ENCODE measurements around the gene PGAM1.
"Not testable (repeated sequence)": the region's sequence is repeated elsewhere in the genome, so short reads cannot be mapped to it uniquely, and the experiment has no call there.

PGAM1 gene

GRCh38 chr10:97399843-97400545 lies 26.0 kb upstream of the PGAM1 start:
- TF ChIP-seq, protein P1, sequence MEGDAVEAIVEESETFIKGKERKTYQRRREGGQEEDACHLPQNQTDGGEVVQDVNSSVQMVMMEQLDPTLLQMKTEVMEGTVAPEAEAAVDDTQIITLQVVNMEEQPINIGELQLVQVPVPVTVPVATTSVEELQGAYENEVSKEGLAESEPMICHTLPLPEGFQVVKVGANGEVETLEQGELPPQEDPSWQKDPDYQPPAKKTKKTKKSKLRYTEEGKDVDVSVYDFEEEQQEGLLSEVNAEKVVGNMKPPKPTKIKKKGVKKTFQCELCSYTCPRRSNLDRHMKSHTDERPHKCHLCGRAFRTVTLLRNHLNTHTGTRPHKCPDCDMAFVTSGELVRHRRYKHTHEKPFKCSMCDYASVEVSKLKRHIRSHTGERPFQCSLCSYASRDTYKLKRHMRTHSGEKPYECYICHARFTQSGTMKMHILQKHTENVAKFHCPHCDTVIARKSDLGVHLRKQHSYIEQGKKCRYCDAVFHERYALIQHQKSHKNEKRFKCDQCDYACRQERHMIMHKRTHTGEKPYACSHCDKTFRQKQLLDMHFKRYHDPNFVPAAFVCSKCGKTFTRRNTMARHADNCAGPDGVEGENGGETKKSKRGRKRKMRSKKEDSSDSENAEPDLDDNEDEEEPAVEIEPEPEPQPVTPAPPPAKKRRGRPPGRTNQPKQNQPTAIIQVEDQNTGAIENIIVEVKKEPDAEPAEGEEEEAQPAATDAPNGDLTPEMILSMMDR (IDR thresholded peaks at IDR 0.05; ENCODE audit: low read depth, low read length, missing control alignments): no peak
- no peak for DNase-seq (ENCODE audit: low read depth)
- in situ Hi-C loops (cut with HindIII; ENCODE audit: low sequenced_read_pairs): no loop called here
- peak overlapping the region; percentile 90 for H3K4me3 ChIP-seq (ENCODE audit: low read depth, low read length)

GRCh38 chr10:97400665-97401454 lies 25.1 kb upstream of the PGAM1 start, which contains the start of gene RRP12:
RRP12 (minus strand) TSS chr10:97401340; CDS start chr10:97401231, 109 bp downstream.
- in situ Hi-C loops (cut with HindIII; ENCODE audit: low sequenced_read_pairs): no loop called here
- DNase-seq (ENCODE audit: low read depth): peak; percentile 96
- peak within 1 kb of the TSS; percentile 90 for H3K4me3 ChIP-seq (ENCODE audit: low read depth, low read length)
- TF ChIP-seq, protein P1 (IDR thresholded peaks at IDR 0.05; ENCODE audit: low read depth, low read length, missing control alignments): peak; percentile 4

DNA sequence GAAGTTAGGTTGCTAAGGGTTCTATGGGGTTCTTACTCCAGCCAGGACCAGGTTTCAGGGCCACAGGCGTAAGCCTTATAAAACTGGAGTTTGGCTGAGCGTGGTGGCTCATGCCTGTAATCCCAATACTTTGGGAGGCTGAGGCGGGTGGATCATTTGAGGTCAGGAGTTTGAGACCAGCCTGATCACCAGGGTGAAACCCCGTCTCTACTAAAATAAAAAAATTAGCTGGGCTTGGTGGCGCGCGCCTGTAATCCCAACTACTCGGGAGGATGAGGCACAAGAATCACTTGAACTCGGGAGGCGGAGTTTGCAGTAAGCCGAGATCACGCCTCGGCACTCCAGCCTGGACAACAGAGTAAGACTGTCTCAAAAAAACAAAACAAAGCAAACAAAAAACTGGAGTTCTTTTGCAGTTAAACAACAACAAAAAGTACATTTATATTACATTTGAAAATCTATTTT lies 24.5 kb upstream of the PGAM1 start:
- in situ Hi-C loops (cut with HindIII; ENCODE audit: low sequenced_read_pairs): no loop called here
- TF ChIP-seq, protein P1 (IDR thresholded peaks at IDR 0.05; ENCODE audit: low read depth, low read length, missing control alignments): no peak
- DNase-seq (ENCODE audit: low read depth): no peak
- H3K4me3 ChIP-seq (ENCODE audit: low read depth, low read length): peak overlapping the region; percentile 90

GRCh38 chr10:97404044-97404443 lies 21.9 kb upstream of the PGAM1 start:
- no peak for DNase-seq (ENCODE audit: low read depth)
- TF ChIP-seq, protein P1 (IDR thresholded peaks at IDR 0.05; ENCODE audit: low read depth, low read length, missing control alignments): no peak
- in situ Hi-C loops (cut with HindIII; ENCODE audit: low sequenced_read_pairs): no loop called here
- no peak overlapping the region for H3K4me3 ChIP-seq (ENCODE audit: low read depth, low read length)

- H3K4me3 ChIP-seq (ENCODE audit: low read depth, low read length): no peak overlapping the region
- in situ Hi-C loops (cut with HindIII; ENCODE audit: low sequenced_read_pairs): no loop called here
- TF ChIP-seq, protein P1 (IDR thresholded peaks at IDR 0.05; ENCODE audit: low read depth, low read length, missing control alignments): no peak
- DNase-seq (ENCODE audit: low read depth): no peak
Measured at GRCh38 chr10:97406064-97406463, 19.9 kb upstream of the PGAM1 start.

GRCh38 chr10:97406483-97406882 lies 19.5 kb upstream of the PGAM1 start:
- in situ Hi-C loops (cut with HindIII; ENCODE audit: low sequenced_read_pairs); H3K4me3 ChIP-seq (ENCODE audit: low read depth, low read length): not testable (repeated sequence)

More at GRCh38 chr10:97406483-97406882, 19.5 kb upstream of the PGAM1 start:
- not testable (repeated sequence) for DNase-seq (ENCODE audit: low read depth)

All from astrocyte of the cerebellum (primary cell).